ENCODE data around the gene ELF3. TPM values are rescaled to one million over a fixed set of nuclear protein-coding genes. Genes with fewer than 3 reads are reported as not detected.

ELF3 gene
- total and polyA plus RNA-seq, 10 of the 15 experiments (the other 5 are each of a cell fraction or from before 2014, with no cell fraction given), result 0.07 to 14.3 (median 0.58) TPM; not detected in 1

DNA sequence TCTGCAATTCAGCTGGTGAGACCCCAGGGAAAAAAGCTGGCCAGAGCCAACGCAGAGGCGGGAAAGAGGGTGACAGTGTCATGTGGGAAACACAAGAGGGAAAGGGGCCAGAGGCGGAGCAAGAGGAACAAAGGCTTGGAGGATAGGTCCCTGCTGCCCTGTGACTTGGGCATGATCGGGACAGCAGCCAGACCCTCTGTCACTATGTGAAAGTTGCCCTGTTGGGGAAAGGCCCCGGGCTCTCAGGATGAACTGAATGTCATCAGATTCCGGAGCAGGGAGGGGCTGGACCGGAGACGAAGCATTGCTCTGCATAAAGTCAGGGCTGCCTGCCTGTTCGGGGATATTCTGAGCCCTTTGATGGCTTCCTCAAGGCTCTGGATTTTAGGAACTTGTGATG, 5.7 kb upstream of the ELF3 start:
- 95% methylated on average over 9 of the region's 9 CpGs for WGBS (ENCODE audit: insufficient coverage, insufficient replicate concordance, low lambda C conversion rate, missing lambda C conversion rate)
- DNase-seq (ENCODE audit: low read depth, low spot score) (no peak), FAIRE-seq (no peak), ATAC-seq (no peak)
- ChIA-PET POLR2A (no interaction called here), SMC1A (ENCODE audit: uncharacterized antibody, unreplicated experiment) (no interaction called here), RAD21 (ENCODE audit: unreplicated experiment) (no interaction called here), CTCF (interaction anchor here (1.0 to 2.8 kb wide), 3 partner anchors 109 to 131 kb away, joined by 4 to 19 read pairs (median 5); no protein-coding TSS in a partner anchor)
- Histone ChIP-seq H2AFZ (ENCODE audit: control insufficient read depth, low read depth, low read length) (no peak overlapping the region), H3K4me3 (no peak overlapping the region), H3K27me3 (replicated peaks in 1 of 2; ENCODE audit: control insufficient read depth in 2 of 2, insufficient read depth in 2 of 2, low read length in 1 of 2) (no peaks in the 10 kb centered on the region), H3K79me2 (ENCODE audit: control insufficient read depth, insufficient read depth, low read length) (no peaks in the 10 kb centered on the region), H3K27ac (ENCODE audit: control insufficient read depth, insufficient read depth) (no peak overlapping the region), H3K9me3 (replicated peaks; ENCODE audit: control insufficient read depth, insufficient read depth, low read length) (no peaks in the 10 kb centered on the region), H3K4me2 (ENCODE audit: control insufficient read depth, insufficient read depth) (no peak overlapping the region), H3K4me1 (ENCODE audit: control insufficient read depth, insufficient read depth, low read length) (peaks cover 2% of the 10 kb centered on the region), H3K9ac (ENCODE audit: control insufficient read depth, insufficient read depth, low read length) (no peak overlapping the region), H4K20me1 (ENCODE audit: control insufficient read depth, insufficient read depth) (no peaks in the 10 kb centered on the region), H3K36me3 (ENCODE audit: control insufficient read depth in 2 of 2, insufficient read depth in 2 of 2, low read length in 1 of 2) (peaks cover 11% of the 10 kb centered on the region in 2 experiments; a peak in 3 of 4 replicates)
- in situ Hi-C loops (cut with MboI) (no loop called here), intact Hi-C loops (cut with micrococcal nuclease; ENCODE audit: unreplicated experiment) (no loop called here)
- no TSS peak for BruUV-seq (replicated peaks)
- TF ChIP-seq EED (IDR thresholded peaks at IDR 0.05; ENCODE audit: low read depth) (no peak), PAX5 (IDR thresholded peaks at IDR 0.05; ENCODE audit: borderline replicate concordance, low read depth, low read length) (no peak), SREBF2 (IDR thresholded peaks at IDR 0.05; ENCODE audit: low read length) (no peak), SMARCA5 (IDR thresholded peaks at IDR 0.05) (no peak), MEF2B (IDR thresholded peaks at IDR 0.05; ENCODE audit: partially characterized antibody, poor library complexity, severe bottlenecking) (no peak), GATAD2B (conservative IDR thresholded peaks at IDR 0.05; ENCODE audit: low read depth) (no peak), RELA (IDR thresholded peaks at IDR 0.05; ENCODE audit: borderline replicate concordance, partially characterized antibody) (no peak), ZNF384 (IDR thresholded peaks at IDR 0.05; ENCODE audit: borderline replicate concordance, low read depth, low read length) (no peak), FOXM1 (IDR thresholded peaks at IDR 0.05; ENCODE audit: low read depth, low read length) (no peak), SIN3A (IDR thresholded peaks at IDR 0.05; ENCODE audit: low read depth, low read length) (no peak), MEF2A (IDR thresholded peaks at IDR 0.05; ENCODE audit: insufficient read depth, low read depth, low read length) (no peak)
- TF ChIP-seq, protein P1, sequence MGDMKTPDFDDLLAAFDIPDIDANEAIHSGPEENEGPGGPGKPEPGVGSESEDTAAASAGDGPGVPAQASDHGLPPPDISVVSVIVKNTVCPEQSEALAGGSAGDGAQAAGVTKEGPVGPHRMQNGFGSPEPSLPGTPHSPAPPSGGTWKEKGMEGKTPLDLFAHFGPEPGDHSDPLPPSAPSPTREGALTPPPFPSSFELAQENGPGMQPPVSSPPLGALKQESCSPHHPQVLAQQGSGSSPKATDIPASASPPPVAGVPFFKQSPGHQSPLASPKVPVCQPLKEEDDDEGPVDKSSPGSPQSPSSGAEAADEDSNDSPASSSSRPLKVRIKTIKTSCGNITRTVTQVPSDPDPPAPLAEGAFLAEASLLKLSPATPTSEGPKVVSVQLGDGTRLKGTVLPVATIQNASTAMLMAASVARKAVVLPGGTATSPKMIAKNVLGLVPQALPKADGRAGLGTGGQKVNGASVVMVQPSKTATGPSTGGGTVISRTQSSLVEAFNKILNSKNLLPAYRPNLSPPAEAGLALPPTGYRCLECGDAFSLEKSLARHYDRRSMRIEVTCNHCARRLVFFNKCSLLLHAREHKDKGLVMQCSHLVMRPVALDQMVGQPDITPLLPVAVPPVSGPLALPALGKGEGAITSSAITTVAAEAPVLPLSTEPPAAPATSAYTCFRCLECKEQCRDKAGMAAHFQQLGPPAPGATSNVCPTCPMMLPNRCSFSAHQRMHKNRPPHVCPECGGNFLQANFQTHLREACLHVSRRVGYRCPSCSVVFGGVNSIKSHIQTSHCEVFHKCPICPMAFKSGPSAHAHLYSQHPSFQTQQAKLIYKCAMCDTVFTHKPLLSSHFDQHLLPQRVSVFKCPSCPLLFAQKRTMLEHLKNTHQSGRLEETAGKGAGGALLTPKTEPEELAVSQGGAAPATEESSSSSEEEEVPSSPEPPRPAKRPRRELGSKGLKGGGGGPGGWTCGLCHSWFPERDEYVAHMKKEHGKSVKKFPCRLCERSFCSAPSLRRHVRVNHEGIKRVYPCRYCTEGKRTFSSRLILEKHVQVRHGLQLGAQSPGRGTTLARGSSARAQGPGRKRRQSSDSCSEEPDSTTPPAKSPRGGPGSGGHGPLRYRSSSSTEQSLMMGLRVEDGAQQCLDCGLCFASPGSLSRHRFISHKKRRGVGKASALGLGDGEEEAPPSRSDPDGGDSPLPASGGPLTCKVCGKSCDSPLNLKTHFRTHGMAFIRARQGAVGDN (IDR thresholded peaks at IDR 0.05), result no peak
- TF ChIP-seq, protein P2, sequence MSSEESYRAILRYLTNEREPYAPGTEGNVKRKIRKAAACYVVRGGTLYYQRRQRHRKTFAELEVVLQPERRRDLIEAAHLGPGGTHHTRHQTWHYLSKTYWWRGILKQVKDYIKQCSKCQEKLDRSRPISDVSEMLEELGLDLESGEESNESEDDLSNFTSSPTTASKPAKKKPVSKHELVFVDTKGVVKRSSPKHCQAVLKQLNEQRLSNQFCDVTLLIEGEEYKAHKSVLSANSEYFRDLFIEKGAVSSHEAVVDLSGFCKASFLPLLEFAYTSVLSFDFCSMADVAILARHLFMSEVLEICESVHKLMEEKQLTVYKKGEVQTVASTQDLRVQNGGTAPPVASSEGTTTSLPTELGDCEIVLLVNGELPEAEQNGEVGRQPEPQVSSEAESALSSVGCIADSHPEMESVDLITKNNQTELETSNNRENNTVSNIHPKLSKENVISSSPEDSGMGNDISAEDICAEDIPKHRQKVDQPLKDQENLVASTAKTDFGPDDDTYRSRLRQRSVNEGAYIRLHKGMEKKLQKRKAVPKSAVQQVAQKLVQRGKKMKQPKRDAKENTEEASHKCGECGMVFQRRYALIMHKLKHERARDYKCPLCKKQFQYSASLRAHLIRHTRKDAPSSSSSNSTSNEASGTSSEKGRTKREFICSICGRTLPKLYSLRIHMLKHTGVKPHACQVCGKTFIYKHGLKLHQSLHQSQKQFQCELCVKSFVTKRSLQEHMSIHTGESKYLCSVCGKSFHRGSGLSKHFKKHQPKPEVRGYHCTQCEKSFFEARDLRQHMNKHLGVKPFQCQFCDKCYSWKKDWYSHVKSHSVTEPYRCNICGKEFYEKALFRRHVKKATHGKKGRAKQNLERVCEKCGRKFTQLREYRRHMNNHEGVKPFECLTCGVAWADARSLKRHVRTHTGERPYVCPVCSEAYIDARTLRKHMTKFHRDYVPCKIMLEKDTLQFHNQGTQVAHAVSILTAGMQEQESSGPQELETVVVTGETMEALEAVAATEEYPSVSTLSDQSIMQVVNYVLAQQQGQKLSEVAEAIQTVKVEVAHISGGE (CRISPR knock-in tag; IDR thresholded peaks at IDR 0.05), result no peak
- TF ChIP-seq, protein P3, sequence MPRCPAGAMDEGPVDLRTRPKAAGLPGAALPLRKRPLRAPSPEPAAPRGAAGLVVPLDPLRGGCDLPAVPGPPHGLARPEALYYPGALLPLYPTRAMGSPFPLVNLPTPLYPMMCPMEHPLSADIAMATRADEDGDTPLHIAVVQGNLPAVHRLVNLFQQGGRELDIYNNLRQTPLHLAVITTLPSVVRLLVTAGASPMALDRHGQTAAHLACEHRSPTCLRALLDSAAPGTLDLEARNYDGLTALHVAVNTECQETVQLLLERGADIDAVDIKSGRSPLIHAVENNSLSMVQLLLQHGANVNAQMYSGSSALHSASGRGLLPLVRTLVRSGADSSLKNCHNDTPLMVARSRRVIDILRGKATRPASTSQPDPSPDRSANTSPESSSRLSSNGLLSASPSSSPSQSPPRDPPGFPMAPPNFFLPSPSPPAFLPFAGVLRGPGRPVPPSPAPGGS (IDR thresholded peaks at IDR 0.05; ENCODE audit: borderline replicate concordance, insufficient read depth, low read depth, low read length, poor library complexity, severe bottlenecking), result no peak
